GM19238 (cell line): ENCODE results near the gene NCOA5.

Source experiments
- DNase-seq: peaks from one replicate; pipeline ENCODE4 v3.0.0; 2011; ENCODE audit warnings: low spot score; ENCODE audit not compliant: insufficient read length

The NCOA5 gene

DNA sequence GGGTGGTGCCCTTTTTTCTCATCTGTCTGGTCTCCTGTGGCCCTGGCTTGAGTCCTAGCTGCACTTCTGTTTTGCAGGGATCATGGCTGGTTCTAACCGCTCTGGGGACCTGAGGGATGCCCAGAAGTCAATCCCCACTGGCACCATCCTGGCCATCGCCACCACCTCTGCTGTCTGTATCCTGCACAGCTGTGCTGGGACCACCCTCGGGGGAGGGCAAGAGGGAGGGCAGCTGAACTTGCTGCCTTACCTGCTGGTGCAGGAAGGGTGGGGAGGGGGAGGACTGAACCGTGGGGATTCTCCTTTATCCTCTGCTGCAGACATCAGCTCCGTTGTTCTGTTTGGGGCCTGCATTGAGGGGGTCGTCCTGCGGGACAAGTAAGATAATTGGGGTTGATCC lies 46.2 kb downstream of the NCOA5 start:
- DNase-seq, result no peak

DNA sequence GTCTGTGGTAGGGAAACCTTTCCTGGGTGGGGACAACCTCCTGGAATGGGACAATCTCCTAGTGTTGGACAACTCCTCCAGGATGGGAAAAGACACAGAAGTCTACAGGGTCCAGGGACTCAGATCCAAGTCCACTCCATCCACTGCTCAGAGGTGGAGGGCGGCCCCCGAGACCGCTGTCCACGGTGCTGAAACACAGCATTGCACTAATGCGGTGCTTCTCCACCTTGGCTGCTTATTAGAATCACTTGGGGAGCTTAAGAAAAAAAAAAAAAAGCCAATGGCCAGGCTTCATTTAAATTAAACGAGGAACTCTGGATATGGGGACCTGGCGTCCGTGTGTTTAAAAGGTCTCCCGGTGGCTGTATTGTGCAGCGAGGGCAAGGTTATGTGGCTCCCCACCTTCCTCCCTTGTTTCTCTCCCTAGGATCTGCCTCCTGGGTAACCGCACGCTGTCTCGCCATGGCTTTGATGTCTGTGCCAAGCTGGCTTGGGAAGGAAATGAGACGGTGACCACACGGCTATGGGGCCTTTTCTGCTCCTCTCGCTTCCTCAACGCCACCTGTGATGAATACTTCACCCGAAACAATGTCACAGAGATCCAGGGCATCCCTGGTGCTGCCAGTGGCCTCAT lies 48.7 kb downstream of the NCOA5 start:
- DNase-seq, result no peak

GRCh38 chr20:46037036-46037435 lies 52.7 kb downstream of the NCOA5 start:
- DNase-seq, result no peak

DNA sequence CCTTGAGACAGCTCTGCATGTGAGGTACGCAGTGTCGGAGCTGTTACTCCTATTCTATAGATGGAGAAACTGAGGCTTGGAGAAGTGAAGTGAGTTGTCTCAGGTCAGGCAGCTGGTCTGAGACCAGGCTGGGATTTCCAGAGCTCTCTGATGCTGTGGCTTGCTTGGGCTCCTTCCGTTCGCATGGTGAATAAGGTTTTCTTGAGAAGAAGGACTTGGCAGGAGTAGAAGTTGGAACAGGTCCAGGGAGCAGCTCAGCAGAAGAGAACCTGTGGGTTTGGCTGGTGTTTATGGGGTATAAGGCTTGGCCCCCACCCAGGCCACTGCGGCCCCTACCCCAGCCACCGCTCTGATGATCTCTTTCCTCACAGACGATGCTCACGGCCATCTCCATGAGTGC lies 53.4 kb downstream of the NCOA5 start:
- no peak for DNase-seq

DNA sequence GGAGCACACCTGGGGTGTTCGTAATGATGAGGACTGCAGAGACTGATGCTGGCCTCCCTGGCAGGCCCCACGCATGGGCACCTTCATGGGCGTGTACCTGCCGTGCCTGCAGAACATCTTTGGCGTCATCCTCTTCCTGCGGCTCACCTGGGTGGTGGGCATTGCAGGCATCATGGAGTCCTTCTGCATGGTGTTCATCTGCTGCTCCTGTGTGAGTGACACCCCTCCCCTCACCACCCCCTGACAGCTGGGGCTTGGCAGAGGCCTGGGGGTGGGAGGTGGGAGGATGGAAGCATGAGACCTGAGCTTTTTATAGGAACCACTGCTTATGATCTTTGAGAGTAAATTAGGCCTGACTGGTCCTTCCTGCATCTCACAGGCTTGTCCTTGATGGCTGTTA lies 54.0 kb downstream of the NCOA5 start:
- DNase-seq, result no peak

DNA sequence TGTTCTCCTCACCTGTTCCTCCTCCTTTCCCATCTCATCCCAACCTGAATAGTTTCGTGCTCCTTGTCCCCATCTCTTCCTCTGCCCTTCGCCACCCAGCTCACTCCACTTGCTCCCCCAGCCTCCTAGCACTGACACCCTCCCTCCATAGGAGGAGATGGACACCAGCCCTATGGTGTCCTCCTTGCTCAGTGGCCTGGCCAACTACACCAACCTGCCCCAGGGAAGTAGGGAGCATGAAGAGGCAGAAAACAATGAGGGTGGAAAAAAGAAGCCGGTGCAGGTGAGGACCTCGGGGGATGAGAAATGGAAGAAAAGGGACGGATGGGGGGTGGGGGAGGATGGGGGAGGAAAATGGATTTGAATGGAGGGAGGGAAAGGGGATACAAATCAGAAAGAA lies 54.5 kb downstream of the NCOA5 start:
- no peak for DNase-seq

GRCh38 chr20:46034039-46034438 lies 55.7 kb downstream of the NCOA5 start:
- no peak for DNase-seq

DNA sequence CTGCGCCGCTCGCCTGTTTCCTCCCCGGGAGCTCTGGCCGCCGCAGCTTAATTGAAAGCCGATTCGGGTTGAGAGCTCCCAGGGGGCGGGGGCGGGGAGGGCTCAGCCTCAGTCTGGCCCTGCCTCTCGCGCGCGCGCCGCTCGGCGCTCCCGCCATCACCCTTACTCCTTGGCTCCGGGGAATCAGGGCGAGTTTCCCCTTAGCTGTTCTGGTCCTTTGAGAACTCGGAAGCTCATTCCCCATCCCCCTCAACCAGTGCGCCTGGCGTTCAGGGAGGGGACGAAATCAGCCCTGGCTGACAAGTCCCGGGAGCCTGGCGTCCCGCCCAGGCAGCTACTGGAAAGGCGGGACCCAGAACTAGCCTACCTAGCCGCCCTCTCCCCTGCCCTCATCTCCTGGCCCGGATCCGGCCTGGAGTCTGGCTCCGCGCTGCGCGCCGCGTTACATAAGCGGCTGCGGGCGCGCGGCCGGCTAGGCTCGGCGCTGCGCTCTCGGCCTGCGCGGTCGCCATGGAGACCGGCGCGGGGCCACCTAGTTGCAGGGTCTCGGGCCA lies 58.0 kb downstream of the NCOA5 start:
- DNase-seq, result no peak

GRCh38 chr20:46031014-46031569 lies 58.7 kb downstream of the NCOA5 start:
- DNase-seq, result no peak

GRCh38 chr20:46030284-46031013 lies 59.3 kb downstream of the NCOA5 start:
- no peak for DNase-seq

GRCh38 chr20:46028772-46029371 lies 60.9 kb downstream of the NCOA5 start, which contains the start of gene SLC12A5:
Gene SLC12A5, plus strand, starts transcription at chr20:46029215. Its CDS starts 130 bp downstream, at chr20:46029345.
- no peak for DNase-seq

DNA sequence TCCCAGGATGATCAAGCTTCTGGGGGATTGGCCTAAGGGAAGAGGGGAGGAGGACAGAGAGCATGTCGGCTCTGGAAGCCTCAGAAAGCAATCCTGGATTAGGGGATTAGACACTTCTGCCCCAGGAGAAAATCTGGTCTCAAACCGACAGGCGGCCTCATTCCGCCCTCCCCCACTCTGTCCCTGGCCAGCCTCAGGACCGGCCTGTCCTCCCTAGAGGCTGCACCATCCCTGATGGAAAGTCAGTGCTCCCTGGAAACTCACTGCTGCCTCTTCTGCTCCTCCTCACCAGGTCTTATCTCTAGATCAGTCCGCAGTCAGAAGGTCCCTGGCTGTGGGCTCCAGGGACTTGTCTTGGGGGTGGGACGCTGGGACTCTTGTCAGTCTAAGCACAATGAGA lies 61.7 kb downstream of the NCOA5 start:
- DNase-seq, result no peak

GRCh38 chr20:46027245-46027853 lies 62.4 kb downstream of the NCOA5 start:
- no peak for DNase-seq

GRCh38 chr20:46025376-46025783 lies 64.4 kb downstream of the NCOA5 start:
- DNase-seq, result no peak

GRCh38 chr20:46023999-46024398 lies 65.8 kb downstream of the NCOA5 start:
- no peak for DNase-seq

- DNase-seq, result no peak
Observed at GRCh38 chr20:46023148-46023484, 66.6 kb downstream of the NCOA5 start.

- peak; percentile 75 for DNase-seq
Observed at GRCh38 chr20:46022411-46023147, 67.2 kb downstream of the NCOA5 start.

DNA sequence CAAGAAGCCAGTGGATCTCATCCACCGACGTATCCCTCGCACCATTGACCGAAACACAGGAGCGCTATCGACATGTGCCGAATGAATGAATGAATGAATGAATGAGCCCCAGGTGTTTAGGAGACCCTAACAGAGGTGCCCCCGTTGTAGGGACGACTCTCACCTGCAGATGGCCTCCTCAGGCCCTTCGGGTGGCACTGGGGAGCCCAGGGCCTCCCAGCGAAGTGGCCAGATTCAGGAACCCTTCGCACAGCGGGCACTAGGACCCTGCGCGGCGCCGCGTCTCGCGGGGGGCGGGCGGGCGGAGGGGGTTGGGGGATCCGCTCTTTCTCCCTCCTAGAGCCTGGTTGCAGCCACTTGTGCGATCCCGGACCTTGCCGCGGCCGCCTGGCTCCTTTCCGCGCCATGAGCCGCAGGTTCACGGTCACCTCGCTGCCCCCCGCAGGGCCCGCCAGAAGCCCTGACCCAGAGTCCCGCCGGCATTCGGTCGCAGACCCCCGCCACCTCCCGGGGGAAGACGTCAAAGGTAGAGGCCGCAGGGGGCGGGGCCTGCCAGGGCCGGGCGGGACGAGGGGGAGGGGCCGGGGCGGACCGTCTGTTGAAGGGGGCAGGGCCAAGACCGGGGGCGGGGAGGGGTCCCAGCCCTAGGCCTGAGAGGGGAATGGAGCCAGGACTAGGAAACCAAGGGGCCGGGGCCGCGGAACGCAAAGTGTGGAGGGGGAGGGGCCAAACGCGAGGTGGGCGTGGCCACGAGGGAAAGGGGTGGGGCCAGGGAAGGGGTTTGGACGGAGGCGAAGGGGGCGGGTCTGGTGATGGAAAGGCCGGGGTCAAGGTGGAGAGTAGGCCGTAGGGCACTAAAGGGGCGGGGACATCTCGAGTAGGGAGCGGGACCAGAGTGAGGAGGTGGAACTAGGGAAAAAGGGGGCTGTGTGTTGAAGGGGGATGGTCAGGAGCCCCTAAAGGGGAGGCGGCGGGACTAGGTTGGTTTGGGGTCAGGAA lies 68.1 kb downstream of the NCOA5 start:
- DNase-seq, result peak; percentile 49

DNA sequence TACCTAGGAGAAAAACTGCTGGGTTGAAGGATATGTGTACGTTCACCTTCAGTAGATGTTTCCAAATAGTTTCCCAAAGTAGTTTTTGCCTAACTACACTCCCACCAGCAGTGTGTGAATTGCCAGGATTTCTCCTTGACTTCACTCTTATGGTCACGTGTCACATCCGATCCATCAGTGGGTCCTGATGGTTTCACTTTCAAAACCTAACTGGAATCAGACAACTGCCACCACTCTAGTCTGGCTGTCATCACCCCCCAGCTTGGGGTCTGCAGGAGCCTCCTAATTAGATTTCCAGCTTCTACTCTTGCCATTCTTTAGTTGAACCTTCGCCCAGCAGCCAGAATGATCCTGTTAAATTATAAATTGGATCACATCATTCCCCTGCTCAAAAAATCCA lies 69.2 kb downstream of the NCOA5 start:
- DNase-seq, result no peak

DNA sequence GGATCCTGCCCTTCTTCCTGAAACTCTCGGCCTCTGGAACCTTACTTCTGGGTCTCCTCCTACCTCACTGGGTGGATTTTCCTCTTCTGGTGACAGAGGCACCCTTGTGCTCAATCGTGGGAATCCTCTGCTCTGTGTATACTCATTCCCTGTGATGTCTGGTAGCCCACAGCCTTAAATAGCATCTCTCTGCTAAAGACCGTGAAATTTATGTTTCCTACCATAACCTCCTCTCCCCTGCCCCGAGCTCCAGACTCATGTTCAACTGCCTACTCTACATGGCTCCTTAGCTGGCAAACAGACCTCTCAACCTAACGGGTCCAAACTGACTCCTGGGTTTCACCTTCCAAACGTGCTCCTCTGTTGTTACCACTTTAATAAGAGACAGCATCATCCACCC lies 71.2 kb downstream of the NCOA5 start:
- DNase-seq, result no peak
